Adrenal gland (tissue), 12 donors: ENCODE data around the gene FUT9. TPM values are rescaled to one million over a fixed set of nuclear protein-coding genes. Genes with fewer than 3 reads are reported as not detected.

Source experiments
- DNase-seq, 7 donors: peaks; one replicate each; pipeline ENCODE4 v3.0.0-alpha.2; 2019 to 2020
- H3K27ac ChIP-seq, 5 donors: fragments of 200-600 bp; sonication (generic) in 4 of 5; 1 replicate in 3 of 5; 2 replicates in 2 of 5; pipeline versions ENCODE4 v1.5.1 to v1.8.0; 2016 to 2020; ENCODE audit warnings: mild to moderate bottlenecking in 1 of 5
- H3K27me3 ChIP-seq: fragments of 200-600 bp; 2 replicates; pipeline ENCODE4 v1.8.0; 2021
- H3K36me3 ChIP-seq, 2 donors: fragments of 200-600 bp; replicated peaks in 1 of 2; 1 replicate in 1 of 2; 2 replicates in 1 of 2; pipeline versions ENCODE4 v1.5.1 to v1.8.0; 2018 to 2022
- H3K4me1 ChIP-seq, 2 donors: fragments of 200-600 bp; replicated peaks in 1 of 2; 1 replicate in 1 of 2; 2 replicates in 1 of 2; pipeline versions ENCODE4 v1.5.1 to v1.8.0; 2018 to 2021
- H3K4me3 ChIP-seq, 4 donors: fragments of 200-600 bp; sonication (generic) in 3 of 4; one replicate each; pipeline ENCODE4 v1.5.1; 2016 to 2018
- H3K9me3 ChIP-seq, 3 donors: fragments of 200-600 bp; sonication (generic) in 1 of 3; replicated peaks in 1 of 3; 1 replicate in 2 of 3; 2 replicates in 1 of 3; pipeline versions ENCODE4 v1.5.1 to v1.8.0; 2016 to 2021
- POLR2A ChIP-seq, 2 donors: fragments of 450-650 bp; IDR thresholded peaks; one replicate each; pipeline ENCODE4 v1.6.1; 2017; ENCODE audit warnings: antibody characterized with exemption in 2 of 2, mild to moderate bottlenecking in 2 of 2, moderate library complexity in 1 of 2
- WGBS, 4 donors: extraction: QIAGEN DNeasy Blood & Tissue Kit in 2 of 4; methylation state at CpG; one replicate each; pipeline versions ENCODE4 v1.1.5 to v1.1.7; 2013 to 2017; 5-methylcytosine and 5-hydroxymethylcytosine counted together
- intact Hi-C, 2 donors: fragments of 100-400 bp; cut with DNase I; formaldehyde crosslinking; loops; one replicate each; pipeline versions ENCODE4 v1.14.1 to v1.15.0; 2022 to 2023
- polyA plus RNA-seq, 3 donors: library from polyadenylated mRNA; stranded (reverse); fragments of 200-250 nt in 2 of 3; fragments of 350-450 nt in 1 of 3; fragmentation: Illumina TruSeq in 1 of 3; extraction: RNeasy Lipid Tissue Mini Kit (QIAGEN cat#74804) in 1 of 3; gene quantifications; one replicate each; pipeline ENCODE4 v1.2.3, GENCODE V29; 2013 to 2014
- total RNA-seq, 9 donors: library from RNA; depleted of rRNA in 4 of 9; stranded (reverse); fragments of >200 nt in 4 of 9; fragments of 120-200 nt in 1 of 9; fragmentation: NEBNext Ultra II Directional in 1 of 9; extraction: Animal tissue kit (Norgen Biotek cat#: 25700) in 1 of 9; gene quantifications; one replicate each; pipeline versions ENCODE4 v1.1.0 to v1.2.4, GENCODE V29; 2013 to 2023
- TF ChIP-seq, protein P1 (sequence below), 6 experiments: fragments of 450-650 bp in 4 of 6; fragments of 200-600 bp in 2 of 6; sonication (generic) in 1 of 6; IDR thresholded peaks; 1 replicate in 5 of 6; 2 replicates in 1 of 6; pipeline versions ENCODE4 v1.5.1 to v1.8.0; 2016 to 2021; ENCODE audit warnings: antibody characterized with exemption in 6 of 6, mild to moderate bottlenecking in 2 of 6, moderate library complexity in 1 of 6
- donor health status: healthy with polysubstance abuse.
- donor health status: Bipolar disorder and iron deficiency.
- donor health status: DM: yes; HTN: yes; CAD: no.
- donor health status: DM: no; HTN: no; CAD: no.
- donor health status: DM: no; HTN: no; CAD: no.
- donor health status: DM: yes; HTN: yes; CAD: no.

Gene FUT9
- total and polyA plus RNA-seq, 12 donors = 0.07 to 0.33 (median 0.27) TPM; not detected in 5

DNA sequence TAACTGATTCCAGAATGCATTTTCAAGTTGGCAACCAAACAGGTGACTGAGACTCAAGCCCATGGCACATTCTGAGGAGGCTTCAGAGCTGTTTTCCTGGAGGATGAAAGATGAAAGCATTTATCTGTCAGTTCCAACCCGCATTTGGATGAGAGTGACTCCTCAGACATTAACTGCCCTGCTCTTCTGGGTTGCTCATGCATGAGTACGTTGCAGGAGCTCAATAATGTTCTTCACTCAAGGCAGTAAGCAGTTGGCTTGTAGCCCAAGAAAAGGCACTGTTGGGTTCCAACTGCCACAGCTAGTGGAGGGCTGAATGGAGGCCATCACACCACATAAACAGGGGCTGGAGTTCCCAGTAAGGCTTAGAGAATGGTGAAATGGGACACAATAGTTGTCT is 155.3 kb downstream of the FUT9 start:
- H3K27ac ChIP-seq = no peak overlapping the region
- H3K9me3 ChIP-seq = no peaks in the 10 kb centered on the region
- H3K36me3 ChIP-seq = no peaks in the 10 kb centered on the region
- no peaks in the 10 kb centered on the region for H3K27me3 ChIP-seq
- TF ChIP-seq, protein P1, sequence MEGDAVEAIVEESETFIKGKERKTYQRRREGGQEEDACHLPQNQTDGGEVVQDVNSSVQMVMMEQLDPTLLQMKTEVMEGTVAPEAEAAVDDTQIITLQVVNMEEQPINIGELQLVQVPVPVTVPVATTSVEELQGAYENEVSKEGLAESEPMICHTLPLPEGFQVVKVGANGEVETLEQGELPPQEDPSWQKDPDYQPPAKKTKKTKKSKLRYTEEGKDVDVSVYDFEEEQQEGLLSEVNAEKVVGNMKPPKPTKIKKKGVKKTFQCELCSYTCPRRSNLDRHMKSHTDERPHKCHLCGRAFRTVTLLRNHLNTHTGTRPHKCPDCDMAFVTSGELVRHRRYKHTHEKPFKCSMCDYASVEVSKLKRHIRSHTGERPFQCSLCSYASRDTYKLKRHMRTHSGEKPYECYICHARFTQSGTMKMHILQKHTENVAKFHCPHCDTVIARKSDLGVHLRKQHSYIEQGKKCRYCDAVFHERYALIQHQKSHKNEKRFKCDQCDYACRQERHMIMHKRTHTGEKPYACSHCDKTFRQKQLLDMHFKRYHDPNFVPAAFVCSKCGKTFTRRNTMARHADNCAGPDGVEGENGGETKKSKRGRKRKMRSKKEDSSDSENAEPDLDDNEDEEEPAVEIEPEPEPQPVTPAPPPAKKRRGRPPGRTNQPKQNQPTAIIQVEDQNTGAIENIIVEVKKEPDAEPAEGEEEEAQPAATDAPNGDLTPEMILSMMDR (IDR thresholded peaks at IDR 0.05) = no peak
- TF ChIP-seq POLR2A (IDR thresholded peaks at IDR 0.05) = no peak
- intact Hi-C loops = no loop called here
- no peak for DNase-seq
- no peaks in the 10 kb centered on the region for H3K4me1 ChIP-seq
- no peak overlapping the region for H3K4me3 ChIP-seq
- 64 to 81% (median 75%) methylated on average over 2 of the region's 2 CpGs for WGBS, 4 donors

DNA sequence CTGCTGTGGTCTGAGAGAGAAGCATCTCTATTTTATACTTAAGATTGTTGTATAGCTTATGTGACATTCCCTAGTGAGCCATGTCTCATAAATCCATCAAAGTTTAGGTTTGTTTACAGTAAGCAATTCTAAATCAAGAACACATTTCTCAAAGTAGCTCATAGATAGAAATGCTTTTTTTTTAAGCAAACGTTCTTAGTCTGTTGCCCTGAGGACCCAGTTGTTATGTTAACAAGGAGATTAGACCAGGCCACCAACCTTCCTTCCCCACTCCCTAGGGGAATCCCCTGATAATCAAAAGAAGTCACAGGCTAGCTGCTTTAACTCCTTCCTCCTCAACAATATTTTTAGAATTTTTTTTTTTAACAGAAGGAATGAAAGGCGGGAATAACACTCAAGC is 169.0 kb downstream of the FUT9 start:
- no peak overlapping the region for H3K4me3 ChIP-seq
- H3K4me1 ChIP-seq = no peaks in the 10 kb centered on the region
- intact Hi-C loops = no loop called here
- no peaks in the 10 kb centered on the region for H3K27me3 ChIP-seq
- no peak for DNase-seq
- no peaks in the 10 kb centered on the region for H3K9me3 ChIP-seq
- no peaks in the 10 kb centered on the region for H3K36me3 ChIP-seq
- no peak overlapping the region for H3K27ac ChIP-seq
- TF ChIP-seq, protein P1 (IDR thresholded peaks at IDR 0.05) = no peak
- no peak for TF ChIP-seq POLR2A (IDR thresholded peaks at IDR 0.05)
- 0 to 4% (median 1%) methylated on average over 2 of the region's 2 CpGs for WGBS, 4 donors

DNA sequence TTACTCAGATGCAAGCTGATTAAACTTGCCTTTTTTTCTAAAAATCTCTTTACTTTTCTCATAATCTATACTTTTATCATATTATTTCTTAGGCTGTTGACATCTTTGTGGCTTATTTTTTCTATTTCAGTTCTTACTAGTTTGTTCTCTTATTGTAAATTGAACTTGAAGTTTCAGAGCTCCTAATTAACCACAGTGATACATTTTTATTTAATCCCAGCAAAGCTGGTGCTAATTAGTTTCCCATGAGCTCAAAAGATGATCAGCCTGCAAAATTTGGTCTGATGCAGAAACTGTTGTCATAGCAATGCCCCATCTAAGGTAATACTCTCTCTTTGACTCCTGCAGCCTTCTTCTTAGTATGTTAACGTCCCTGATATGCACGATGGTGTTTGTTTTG is 170.3 kb downstream of the FUT9 start:
- intact Hi-C loops = no loop called here
- Histone ChIP-seq H3K4me1 (no peaks in the 10 kb centered on the region), H3K4me3 (no peak overlapping the region), H3K27me3 (no peaks in the 10 kb centered on the region), H3K9me3 (no peaks in the 10 kb centered on the region), H3K36me3 (no peaks in the 10 kb centered on the region), H3K27ac (no peak overlapping the region)
- TF ChIP-seq, protein P1 (IDR thresholded peaks at IDR 0.05) = no peak
- TF ChIP-seq POLR2A (IDR thresholded peaks at IDR 0.05) = no peak
- 51 to 63% (median 58%) methylated on average over 2 of the region's 2 CpGs for WGBS, 4 donors
- no peak for DNase-seq

GRCh38 chr6:96186516-96187195 is 170.9 kb downstream of the FUT9 start:
- no peaks in the 10 kb centered on the region for H3K9me3 ChIP-seq
- 27 to 38% (median 34%) methylated on average over 2 of the region's 2 CpGs for WGBS, 4 donors
- intact Hi-C loops = no loop called here
- H3K4me1 ChIP-seq = no peaks in the 10 kb centered on the region
- H3K27me3 ChIP-seq = no peaks in the 10 kb centered on the region
- no peak for DNase-seq
- H3K4me3 ChIP-seq = no peak overlapping the region
- TF ChIP-seq, protein P1 (IDR thresholded peaks at IDR 0.05) = no peak
- no peak for TF ChIP-seq POLR2A (IDR thresholded peaks at IDR 0.05)
- no peaks in the 10 kb centered on the region for H3K36me3 ChIP-seq
- H3K27ac ChIP-seq = no peak overlapping the region
